Measurements from ENCODE around the gene BTF3. TPM values are rescaled to one million over a fixed set of nuclear protein-coding genes. Genes with fewer than 3 reads are reported as not detected.

The BTF3 gene
- polyA plus RNA-seq, 4 donors = 760 to 890 (median 784) TPM

GRCh38 chr5:73514418-73514817 is 16.2 kb downstream of the BTF3 start:
- Histone ChIP-seq H3K4me3 (ENCODE audit: low read depth in 1 of 3, low read length in 3 of 3) (no peak overlapping the region), H3K4me1 (ENCODE audit: control insufficient read depth in 3 of 3, insufficient read depth in 2 of 3, low read depth in 1 of 3, low read length in 2 of 3) (peaks cover 0 to 5% (median 0%) of the 10 kb centered on the region in 3 donors), H3K36me3 (ENCODE audit: control insufficient read depth in 3 of 3, insufficient read depth in 2 of 3, low read depth in 1 of 3, low read length in 3 of 3) (no peaks in the 10 kb centered on the region), H3K9me3 (ENCODE audit: control insufficient read depth in 2 of 2, insufficient read depth in 1 of 2, low read depth in 1 of 2, low read length in 1 of 2) (no peaks in the 10 kb centered on the region), H3K27ac (ENCODE audit: low read depth in 1 of 3, low read length in 2 of 3) (peak overlapping the region in 1 of 3 donors; percentile 53), H3K27me3 (ENCODE audit: control insufficient read depth in 3 of 3, insufficient read depth in 3 of 3, low read length in 3 of 3) (no peaks in the 10 kb centered on the region)
- WGBS, 3 donors = 62 to 77% (median 69%) methylated on average over 2 of the region's 2 CpGs
- no peak for DNase-seq
- FAIRE-seq = no peak

- no peaks in the 10 kb centered on the region for H3K27me3 ChIP-seq (ENCODE audit: control insufficient read depth in 3 of 3, insufficient read depth in 3 of 3, low read length in 3 of 3)
- H3K4me3 ChIP-seq (ENCODE audit: low read depth in 1 of 3, low read length in 3 of 3) = no peak overlapping the region
- H3K27ac ChIP-seq (ENCODE audit: low read depth in 1 of 3, low read length in 2 of 3) = no peak overlapping the region
- no peaks in the 10 kb centered on the region for H3K9me3 ChIP-seq (ENCODE audit: control insufficient read depth in 2 of 2, insufficient read depth in 1 of 2, low read depth in 1 of 2, low read length in 1 of 2)
- H3K4me1 ChIP-seq (ENCODE audit: control insufficient read depth in 3 of 3, insufficient read depth in 2 of 3, low read depth in 1 of 3, low read length in 2 of 3) = peaks cover 0 to 5% (median 0%) of the 10 kb centered on the region in 3 donors
- no peak for FAIRE-seq
- H3K36me3 ChIP-seq (ENCODE audit: control insufficient read depth in 3 of 3, insufficient read depth in 2 of 3, low read depth in 1 of 3, low read length in 3 of 3) = no peaks in the 10 kb centered on the region
- DNase-seq = peak in 1 of 2 donors; percentile 43
- 39 to 45% (median 42%) methylated on average over 4 of the region's 4 CpGs for WGBS, 3 donors
Measured at GRCh38 chr5:73515232-73515631, 17.0 kb downstream of the BTF3 start.

- H3K4me3 ChIP-seq (ENCODE audit: low read depth in 1 of 3, low read length in 3 of 3) = no peak overlapping the region
- H3K4me1 ChIP-seq (ENCODE audit: control insufficient read depth in 3 of 3, insufficient read depth in 2 of 3, low read depth in 1 of 3, low read length in 2 of 3) = no peaks in the 10 kb centered on the region
- 10 to 15% (median 10%) methylated on average over 16 of the region's 16 CpGs for WGBS, 3 donors
- DNase-seq = peak; percentile 87 to 89
- no peaks in the 10 kb centered on the region for H3K27me3 ChIP-seq (ENCODE audit: control insufficient read depth in 3 of 3, insufficient read depth in 3 of 3, low read length in 3 of 3)
- no peaks in the 10 kb centered on the region for H3K36me3 ChIP-seq (ENCODE audit: control insufficient read depth in 3 of 3, insufficient read depth in 2 of 3, low read depth in 1 of 3, low read length in 3 of 3)
- no peak overlapping the region for H3K27ac ChIP-seq (ENCODE audit: low read depth in 1 of 3, low read length in 2 of 3)
- H3K9me3 ChIP-seq (ENCODE audit: control insufficient read depth in 2 of 2, insufficient read depth in 1 of 2, low read depth in 1 of 2, low read length in 1 of 2) = no peaks in the 10 kb centered on the region
- no peak for FAIRE-seq
Measured at GRCh38 chr5:73519531-73520283, 21.5 kb downstream of the BTF3 start.

- no peak overlapping the region for H3K4me3 ChIP-seq (ENCODE audit: low read depth in 1 of 3, low read length in 3 of 3)
- WGBS, 3 donors = 86 to 90% (median 88%) methylated on average over 7 of the region's 7 CpGs
- no peaks in the 10 kb centered on the region for H3K36me3 ChIP-seq (ENCODE audit: control insufficient read depth in 3 of 3, insufficient read depth in 2 of 3, low read depth in 1 of 3, low read length in 3 of 3)
- FAIRE-seq (no peak), DNase-seq (no peak)
- no peak overlapping the region for H3K27ac ChIP-seq (ENCODE audit: low read depth in 1 of 3, low read length in 2 of 3)
- H3K9me3 ChIP-seq (ENCODE audit: control insufficient read depth in 2 of 2, insufficient read depth in 1 of 2, low read depth in 1 of 2, low read length in 1 of 2) = no peaks in the 10 kb centered on the region
- no peaks in the 10 kb centered on the region for H3K4me1 ChIP-seq (ENCODE audit: control insufficient read depth in 3 of 3, insufficient read depth in 2 of 3, low read depth in 1 of 3, low read length in 2 of 3)
- no peaks in the 10 kb centered on the region for H3K27me3 ChIP-seq (ENCODE audit: control insufficient read depth in 3 of 3, insufficient read depth in 3 of 3, low read length in 3 of 3)
Measured at GRCh38 chr5:73522989-73523388, 24.7 kb downstream of the BTF3 start.

- 60 to 86% (median 77%) methylated on average over 1 of the region's 1 CpG for WGBS, 3 donors
- no peaks in the 10 kb centered on the region for H3K9me3 ChIP-seq (ENCODE audit: control insufficient read depth in 2 of 2, insufficient read depth in 1 of 2, low read depth in 1 of 2, low read length in 1 of 2)
- H3K36me3 ChIP-seq (ENCODE audit: control insufficient read depth in 3 of 3, insufficient read depth in 2 of 3, low read depth in 1 of 3, low read length in 3 of 3) = no peaks in the 10 kb centered on the region
- H3K4me3 ChIP-seq (ENCODE audit: low read depth in 1 of 3, low read length in 3 of 3) = no peak overlapping the region
- DNase-seq = no peak
- no peak overlapping the region for H3K27ac ChIP-seq (ENCODE audit: low read depth in 1 of 3, low read length in 2 of 3)
- no peak for FAIRE-seq
- H3K27me3 ChIP-seq (ENCODE audit: control insufficient read depth in 3 of 3, insufficient read depth in 3 of 3, low read length in 3 of 3) = no peaks in the 10 kb centered on the region
- no peaks in the 10 kb centered on the region for H3K4me1 ChIP-seq (ENCODE audit: control insufficient read depth in 3 of 3, insufficient read depth in 2 of 3, low read depth in 1 of 3, low read length in 2 of 3)
Measured at GRCh38 chr5:73523861-73524260, 25.6 kb downstream of the BTF3 start.

GRCh38 chr5:73525606-73526203 is 27.5 kb downstream of the BTF3 start:
- Histone ChIP-seq H3K4me3 (ENCODE audit: low read depth in 1 of 3, low read length in 3 of 3) (no peak overlapping the region), H3K36me3 (ENCODE audit: control insufficient read depth in 3 of 3, insufficient read depth in 2 of 3, low read depth in 1 of 3, low read length in 3 of 3) (no peaks in the 10 kb centered on the region), H3K9me3 (ENCODE audit: control insufficient read depth in 2 of 2, insufficient read depth in 1 of 2, low read depth in 1 of 2, low read length in 1 of 2) (no peaks in the 10 kb centered on the region), H3K4me1 (ENCODE audit: control insufficient read depth in 3 of 3, insufficient read depth in 2 of 3, low read depth in 1 of 3, low read length in 2 of 3) (no peaks in the 10 kb centered on the region), H3K27ac (ENCODE audit: low read depth in 1 of 3, low read length in 2 of 3) (no peak overlapping the region), H3K27me3 (ENCODE audit: control insufficient read depth in 3 of 3, insufficient read depth in 3 of 3, low read length in 3 of 3) (no peaks in the 10 kb centered on the region)
- FAIRE-seq = no peak
- DNase-seq = no peak
- 68 to 74% (median 73%) methylated on average over 3 of the region's 3 CpGs for WGBS, 3 donors

GRCh38 chr5:73528248-73528647 is 30.0 kb downstream of the BTF3 start:
- FAIRE-seq = no peak
- 72 to 90% (median 83%) methylated on average over 3 of the region's 3 CpGs for WGBS, 3 donors

GRCh38 chr5:73529081-73529480 is 30.8 kb downstream of the BTF3 start:
- no peak overlapping the region for H3K27ac ChIP-seq (ENCODE audit: low read depth in 1 of 3, low read length in 2 of 3)

More at GRCh38 chr5:73528248-73528647, 30.0 kb downstream of the BTF3 start:
- peaks cover 0 to 4% (median 0%) of the 10 kb centered on the region in 3 donors for H3K27me3 ChIP-seq (ENCODE audit: control insufficient read depth in 3 of 3, insufficient read depth in 3 of 3, low read length in 3 of 3)
- DNase-seq = no peak
- no peaks in the 10 kb centered on the region for H3K9me3 ChIP-seq (ENCODE audit: control insufficient read depth in 2 of 2, insufficient read depth in 1 of 2, low read depth in 1 of 2, low read length in 1 of 2)
- H3K4me3 ChIP-seq (ENCODE audit: low read depth in 1 of 3, low read length in 3 of 3) = no peak overlapping the region
- no peak overlapping the region for H3K27ac ChIP-seq (ENCODE audit: low read depth in 1 of 3, low read length in 2 of 3)
- H3K4me1 ChIP-seq (ENCODE audit: control insufficient read depth in 3 of 3, insufficient read depth in 2 of 3, low read depth in 1 of 3, low read length in 2 of 3) = no peaks in the 10 kb centered on the region
- no peaks in the 10 kb centered on the region for H3K36me3 ChIP-seq (ENCODE audit: control insufficient read depth in 3 of 3, insufficient read depth in 2 of 3, low read depth in 1 of 3, low read length in 3 of 3)

More at GRCh38 chr5:73529081-73529480, 30.8 kb downstream of the BTF3 start:
- Histone ChIP-seq H3K9me3 (ENCODE audit: control insufficient read depth in 2 of 2, insufficient read depth in 1 of 2, low read depth in 1 of 2, low read length in 1 of 2) (no peaks in the 10 kb centered on the region), H3K36me3 (ENCODE audit: control insufficient read depth in 3 of 3, insufficient read depth in 2 of 3, low read depth in 1 of 3, low read length in 3 of 3) (no peaks in the 10 kb centered on the region), H3K4me1 (ENCODE audit: control insufficient read depth in 3 of 3, insufficient read depth in 2 of 3, low read depth in 1 of 3, low read length in 2 of 3) (no peaks in the 10 kb centered on the region), H3K4me3 (ENCODE audit: low read depth in 1 of 3, low read length in 3 of 3) (no peak overlapping the region), H3K27me3 (ENCODE audit: control insufficient read depth in 3 of 3, insufficient read depth in 3 of 3, low read length in 3 of 3) (peaks cover 0 to 4% (median 0%) of the 10 kb centered on the region in 3 donors)
- DNase-seq = no peak
- 79 to 87% (median 81%) methylated on average over 1 of the region's 1 CpG for WGBS, 3 donors
- no peak for FAIRE-seq

All from small intestine (tissue), 7 donors.